ENCODE measurements around the gene ZFY. TPM values are rescaled to one million over a fixed set of nuclear protein-coding genes. Genes with fewer than 3 reads are reported as not detected.
"Not testable (repeated sequence)": the region's sequence is repeated elsewhere in the genome, so short reads cannot be mapped to it uniquely, and the experiment has no call there.

ZFY gene
- polyA plus RNA-seq, 1 experiment, result 5.2 TPM

DNA sequence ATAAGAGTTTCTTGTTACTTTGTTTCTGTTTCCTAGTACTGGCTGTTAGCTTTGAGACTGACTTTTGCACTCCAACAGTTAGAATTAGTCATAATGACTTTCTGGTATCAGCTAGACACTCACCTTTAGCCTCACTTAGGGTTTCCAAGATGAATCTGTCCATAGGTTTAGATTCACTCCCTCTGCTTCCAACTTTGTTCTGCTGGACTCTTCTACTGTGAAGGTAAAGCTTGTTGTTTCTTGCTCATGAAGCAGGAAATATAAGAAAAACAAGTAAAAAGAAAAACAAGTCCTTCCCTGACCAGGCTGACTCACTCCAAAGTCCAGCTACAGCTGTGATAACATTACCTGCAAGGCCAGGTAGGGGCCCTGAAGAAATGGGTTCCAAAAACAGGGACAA, 67.0 kb downstream of the ZFY start:
- ChIA-PET CTCF (no interaction called here), POLR2A (no interaction called here)
- Histone ChIP-seq H3K36me3 (ENCODE audit: control insufficient read depth, insufficient read depth, low read length) (no peaks in the 10 kb centered on the region), H3K4me3 (ENCODE audit: low read depth, low read length) (no peak overlapping the region), H3K27me3 (ENCODE audit: control insufficient read depth, insufficient read depth, low read length) (no peaks in the 10 kb centered on the region)
- TF ChIP-seq, protein P1, sequence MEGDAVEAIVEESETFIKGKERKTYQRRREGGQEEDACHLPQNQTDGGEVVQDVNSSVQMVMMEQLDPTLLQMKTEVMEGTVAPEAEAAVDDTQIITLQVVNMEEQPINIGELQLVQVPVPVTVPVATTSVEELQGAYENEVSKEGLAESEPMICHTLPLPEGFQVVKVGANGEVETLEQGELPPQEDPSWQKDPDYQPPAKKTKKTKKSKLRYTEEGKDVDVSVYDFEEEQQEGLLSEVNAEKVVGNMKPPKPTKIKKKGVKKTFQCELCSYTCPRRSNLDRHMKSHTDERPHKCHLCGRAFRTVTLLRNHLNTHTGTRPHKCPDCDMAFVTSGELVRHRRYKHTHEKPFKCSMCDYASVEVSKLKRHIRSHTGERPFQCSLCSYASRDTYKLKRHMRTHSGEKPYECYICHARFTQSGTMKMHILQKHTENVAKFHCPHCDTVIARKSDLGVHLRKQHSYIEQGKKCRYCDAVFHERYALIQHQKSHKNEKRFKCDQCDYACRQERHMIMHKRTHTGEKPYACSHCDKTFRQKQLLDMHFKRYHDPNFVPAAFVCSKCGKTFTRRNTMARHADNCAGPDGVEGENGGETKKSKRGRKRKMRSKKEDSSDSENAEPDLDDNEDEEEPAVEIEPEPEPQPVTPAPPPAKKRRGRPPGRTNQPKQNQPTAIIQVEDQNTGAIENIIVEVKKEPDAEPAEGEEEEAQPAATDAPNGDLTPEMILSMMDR (IDR thresholded peaks at IDR 0.05; ENCODE audit: insufficient read depth, low read depth, low read length), result no peak
- DNase-seq (ENCODE audit: low read depth), result no peak

DNA sequence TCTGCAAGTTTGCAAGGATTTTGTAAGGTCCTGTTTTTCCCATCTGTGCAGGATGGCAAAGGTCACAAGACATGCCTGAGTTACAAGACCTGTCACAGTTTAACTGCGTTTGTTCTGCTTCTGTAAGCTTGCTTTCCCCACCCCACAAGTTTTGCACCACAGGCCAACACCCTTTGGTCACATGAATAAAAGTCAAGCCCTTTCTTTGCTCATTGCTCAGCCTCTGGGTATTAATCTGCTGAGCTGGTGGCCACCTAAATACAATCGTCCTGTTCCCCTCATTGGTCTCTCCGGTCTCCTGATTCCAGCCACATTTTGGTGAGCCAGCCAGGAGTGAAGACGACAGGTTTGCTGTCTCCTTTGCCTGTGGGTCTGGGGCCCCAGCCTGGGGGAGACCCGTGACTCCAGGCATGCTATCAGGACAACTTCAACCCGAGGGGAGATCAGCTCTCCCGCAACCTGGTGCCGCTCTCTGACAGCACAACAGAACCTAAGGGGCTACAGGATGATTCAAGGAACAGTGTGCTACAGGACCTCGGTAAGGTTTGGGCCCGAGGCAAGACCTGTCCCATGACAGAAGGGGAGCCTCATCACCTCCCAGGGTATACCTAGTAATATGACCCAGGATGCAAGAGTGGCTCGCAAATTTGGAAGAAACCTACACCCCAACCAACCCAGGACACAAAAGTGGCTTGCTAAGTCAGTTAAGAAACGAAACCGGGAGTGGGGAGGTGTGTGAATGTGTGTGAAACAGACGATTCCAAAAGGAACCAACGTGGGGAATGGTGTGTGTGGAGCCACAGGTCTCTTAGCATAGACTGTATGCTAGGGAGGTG, 67.7 kb downstream of the ZFY start:
- POLR2A ChIA-PET, result no interaction called here

DNA sequence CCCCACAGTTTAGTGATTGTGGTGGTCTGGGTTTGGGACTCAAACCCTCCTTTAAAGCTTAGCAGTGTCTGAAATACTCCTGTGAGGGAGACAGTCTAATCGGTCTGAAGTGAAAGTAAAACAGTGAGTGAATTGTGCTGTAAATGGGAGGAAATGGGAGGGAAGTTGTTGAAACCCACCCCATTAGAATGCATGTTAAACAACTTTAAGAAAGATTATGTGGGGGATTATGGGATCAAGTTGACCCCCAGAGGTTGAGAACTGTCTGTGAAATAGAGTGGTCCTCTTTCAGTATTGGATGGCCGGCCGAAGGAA, 68.3 kb downstream of the ZFY start:
- POLR2A ChIA-PET, result interaction anchor here (0.6 kb wide), 1 partner anchor 13 kb away, joined by 6 read pairs; no protein-coding TSS in a partner anchor
- Histone ChIP-seq H3K36me3 (ENCODE audit: control insufficient read depth, insufficient read depth, low read length) (no peaks in the 10 kb centered on the region), H3K4me3 (ENCODE audit: low read depth, low read length) (peak overlapping the region; percentile 27), H3K27me3 (ENCODE audit: control insufficient read depth, insufficient read depth, low read length) (no peaks in the 10 kb centered on the region)
- TF ChIP-seq, protein P1 (IDR thresholded peaks at IDR 0.05; ENCODE audit: insufficient read depth, low read depth, low read length), result no peak
- DNase-seq (ENCODE audit: low read depth), result no peak
- CTCF ChIA-PET, result no interaction called here

More for the DNA sequence above, 67.7 kb downstream of the ZFY start:
- DNase-seq (ENCODE audit: low read depth), result no peak
- peak overlapping the region; percentile 27 for H3K4me3 ChIP-seq (ENCODE audit: low read depth, low read length)
- TF ChIP-seq, protein P1 (IDR thresholded peaks at IDR 0.05; ENCODE audit: insufficient read depth, low read depth, low read length), result no peak
- CTCF ChIA-PET, result no interaction called here
- no peaks in the 10 kb centered on the region for H3K27me3 ChIP-seq (ENCODE audit: control insufficient read depth, insufficient read depth, low read length)
- no peaks in the 10 kb centered on the region for H3K36me3 ChIP-seq (ENCODE audit: control insufficient read depth, insufficient read depth, low read length)

DNA sequence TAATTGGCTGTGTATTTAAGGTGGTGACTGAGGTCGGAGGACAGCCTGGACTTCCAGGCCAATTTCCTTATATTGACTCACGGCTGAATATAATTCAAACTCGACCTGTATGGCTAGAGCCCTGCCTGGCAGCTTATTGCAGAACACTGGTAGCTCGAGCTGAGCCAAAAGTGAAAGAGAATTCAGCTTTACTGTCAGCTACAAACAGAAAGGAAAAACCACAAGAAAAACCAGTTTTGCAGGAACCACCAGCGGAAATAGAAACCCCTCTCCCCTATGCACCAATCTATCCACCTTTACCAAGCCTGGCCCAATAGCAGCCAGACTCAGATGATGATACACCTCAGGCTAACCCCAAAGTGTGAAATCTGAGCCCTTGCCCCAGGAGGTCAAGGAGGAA, 68.7 kb downstream of the ZFY start:
- H3K27me3 ChIP-seq (ENCODE audit: control insufficient read depth, insufficient read depth, low read length), result no peaks in the 10 kb centered on the region
- TF ChIP-seq, protein P1 (IDR thresholded peaks at IDR 0.05; ENCODE audit: insufficient read depth, low read depth, low read length), result no peak
- H3K36me3 ChIP-seq (ENCODE audit: control insufficient read depth, insufficient read depth, low read length), result no peaks in the 10 kb centered on the region
- no peak for DNase-seq (ENCODE audit: low read depth)
- H3K4me3 ChIP-seq (ENCODE audit: low read depth, low read length), result peak overlapping the region; percentile 27
- ChIA-PET CTCF (interaction anchor here (1.1 kb wide), 1 partner anchor 15 kb away, joined by 4 read pairs; no protein-coding TSS in a partner anchor), POLR2A (interaction anchor here (0.6 kb wide), 1 partner anchor 13 kb away, joined by 6 read pairs; no protein-coding TSS in a partner anchor)

DNA sequence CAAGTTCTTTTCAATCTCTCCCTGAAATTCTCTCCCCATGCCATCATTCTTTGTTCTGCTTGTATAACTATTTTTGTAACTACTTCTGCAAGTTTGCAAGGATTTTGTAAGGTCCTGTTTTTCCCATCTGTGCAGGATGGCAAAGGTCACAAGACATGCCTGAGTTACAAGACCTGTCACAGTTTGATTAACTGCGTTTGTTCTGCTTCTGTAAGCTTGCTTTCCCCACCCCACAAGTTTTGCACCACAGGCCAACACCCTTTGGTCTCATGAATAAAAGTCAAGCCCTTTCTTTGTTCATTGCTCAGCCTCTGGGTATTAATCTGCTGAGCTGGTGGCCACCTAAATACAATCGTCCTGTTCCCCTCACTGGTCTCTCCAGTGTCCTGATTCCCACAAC, 70.8 kb downstream of the ZFY start:
- H3K27me3 ChIP-seq (ENCODE audit: control insufficient read depth, insufficient read depth, low read length); CTCF ChIA-PET; H3K4me3 ChIP-seq (ENCODE audit: low read depth, low read length); DNase-seq (ENCODE audit: low read depth); POLR2A ChIA-PET; H3K36me3 ChIP-seq (ENCODE audit: control insufficient read depth, insufficient read depth, low read length): not testable (repeated sequence)

DNA sequence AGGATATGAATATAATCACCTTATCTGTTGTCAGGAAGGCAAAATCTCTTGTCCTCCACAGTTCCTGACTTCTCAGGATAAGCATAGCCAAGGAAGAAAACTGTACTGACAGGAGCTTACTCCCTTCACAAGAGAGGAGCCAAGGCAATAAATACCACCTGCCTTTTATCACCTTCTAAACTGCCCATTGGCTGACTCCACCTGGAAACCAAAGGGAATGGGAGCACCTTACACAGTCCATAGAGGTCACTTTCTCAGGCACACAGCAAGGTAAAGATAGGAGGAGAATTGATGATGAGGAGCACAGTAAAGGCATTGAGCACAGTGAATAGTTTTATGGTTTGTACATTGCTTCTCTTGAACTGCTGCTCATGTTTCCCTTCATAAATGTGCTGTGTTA, 72.8 kb downstream of the ZFY start:
- CTCF ChIA-PET, result interaction anchor here (0.7 kb wide), 1 partner anchor 203 kb away, joined by 4 read pairs; no protein-coding TSS in a partner anchor
- Histone ChIP-seq H3K36me3 (ENCODE audit: control insufficient read depth, insufficient read depth, low read length) (no peaks in the 10 kb centered on the region), H3K27me3 (ENCODE audit: control insufficient read depth, insufficient read depth, low read length) (no peaks in the 10 kb centered on the region), H3K4me3 (ENCODE audit: low read depth, low read length) (no peak overlapping the region)
- TF ChIP-seq, protein P1 (IDR thresholded peaks at IDR 0.05; ENCODE audit: insufficient read depth, low read depth, low read length), result no peak
- no peak for DNase-seq (ENCODE audit: low read depth)
- POLR2A ChIA-PET, result no interaction called here
